Measurements from ENCODE around the gene TAOK1. TPM values are rescaled to one million over a fixed set of nuclear protein-coding genes. Genes with fewer than 3 reads are reported as not detected.

Gene TAOK1
- polyA plus RNA-seq, 2 of the 4 experiments (the other 2 are of a cell fraction) = 18.2 to 46.7 TPM

DNA sequence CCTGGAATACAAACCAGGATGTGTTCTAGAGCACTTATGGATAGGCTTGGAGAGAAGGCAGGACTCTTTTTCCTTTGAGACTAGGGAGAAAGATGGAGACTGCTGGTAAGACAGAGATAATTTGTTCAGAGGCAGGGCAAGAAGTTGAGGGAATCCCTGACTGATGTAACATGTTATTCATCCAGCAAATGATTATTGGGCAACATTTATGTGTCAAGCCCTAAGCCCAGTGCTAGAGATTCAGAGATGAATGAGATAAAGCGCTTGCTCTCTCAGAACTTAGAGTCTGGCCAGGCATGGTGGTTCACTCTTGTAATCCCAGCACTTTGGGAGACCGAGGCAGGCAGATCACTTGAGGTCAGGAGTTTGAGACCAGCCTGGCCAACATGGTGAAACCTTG is 48.4 kb upstream of the TAOK1 start:
- TF ChIP-seq CHD2 (IDR thresholded peaks at IDR 0.05; ENCODE audit: low read length, partially characterized antibody) (no peak), HOXB13 (CRISPR knock-in tag; IDR thresholded peaks at IDR 0.05; ENCODE audit: low read depth) (no peak), FOXS1 (CRISPR knock-in tag; IDR thresholded peaks at IDR 0.05) (no peak), SMC3 (IDR thresholded peaks at IDR 0.05) (no peak), CHD4 (IDR thresholded peaks at IDR 0.05; ENCODE audit: borderline replicate concordance) (no peak), SREBF2 (IDR thresholded peaks at IDR 0.05) (no peak), KDM5A (IDR thresholded peaks at IDR 0.05) (no peak), ZC3H11A (IDR thresholded peaks at IDR 0.05) (no peak), FOSL2 (IDR thresholded peaks at IDR 0.05) (no peak), FOSL2 (CRISPR knock-in tag; IDR thresholded peaks at IDR 0.05) (no peak), NFE2L2 (conservative IDR thresholded peaks at IDR 0.05; ENCODE audit: low read length) (no peak), RCOR1 (IDR thresholded peaks at IDR 0.05; ENCODE audit: low read depth, low read length) (no peak), MAZ (IDR thresholded peaks at IDR 0.05; ENCODE audit: borderline replicate concordance, low read depth, low read length) (no peak)
- TF ChIP-seq, protein P1, sequence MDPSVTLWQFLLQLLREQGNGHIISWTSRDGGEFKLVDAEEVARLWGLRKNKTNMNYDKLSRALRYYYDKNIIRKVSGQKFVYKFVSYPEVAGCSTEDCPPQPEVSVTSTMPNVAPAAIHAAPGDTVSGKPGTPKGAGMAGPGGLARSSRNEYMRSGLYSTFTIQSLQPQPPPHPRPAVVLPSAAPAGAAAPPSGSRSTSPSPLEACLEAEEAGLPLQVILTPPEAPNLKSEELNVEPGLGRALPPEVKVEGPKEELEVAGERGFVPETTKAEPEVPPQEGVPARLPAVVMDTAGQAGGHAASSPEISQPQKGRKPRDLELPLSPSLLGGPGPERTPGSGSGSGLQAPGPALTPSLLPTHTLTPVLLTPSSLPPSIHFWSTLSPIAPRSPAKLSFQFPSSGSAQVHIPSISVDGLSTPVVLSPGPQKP (IDR thresholded peaks at IDR 0.05; ENCODE audit: low read depth, low read length) = no peak
- TF ChIP-seq, protein P2, sequence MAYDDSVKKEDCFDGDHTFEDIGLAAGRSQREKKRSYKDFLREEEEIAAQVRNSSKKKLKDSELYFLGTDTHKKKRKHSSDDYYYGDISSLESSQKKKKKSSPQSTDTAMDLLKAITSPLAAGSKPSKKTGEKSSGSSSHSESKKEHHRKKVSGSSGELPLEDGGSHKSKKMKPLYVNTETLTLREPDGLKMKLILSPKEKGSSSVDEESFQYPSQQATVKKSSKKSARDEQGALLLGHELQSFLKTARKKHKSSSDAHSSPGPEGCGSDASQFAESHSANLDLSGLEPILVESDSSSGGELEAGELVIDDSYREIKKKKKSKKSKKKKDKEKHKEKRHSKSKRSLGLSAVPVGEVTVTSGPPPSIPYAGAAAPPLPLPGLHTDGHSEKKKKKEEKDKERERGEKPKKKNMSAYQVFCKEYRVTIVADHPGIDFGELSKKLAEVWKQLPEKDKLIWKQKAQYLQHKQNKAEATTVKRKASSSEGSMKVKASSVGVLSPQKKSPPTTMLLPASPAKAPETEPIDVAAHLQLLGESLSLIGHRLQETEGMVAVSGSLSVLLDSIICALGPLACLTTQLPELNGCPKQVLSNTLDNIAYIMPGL (CRISPR knock-in tag; IDR thresholded peaks at IDR 0.05; ENCODE audit: borderline replicate concordance) = no peak
- WGBS (ENCODE audit: missing lambda C conversion rate) = 46% methylated on average over 2 of the region's 2 CpGs
- no peak overlapping the region for H3K27ac ChIP-seq
- no peak overlapping the region for H3K4me2 ChIP-seq
- POLR2A ChIA-PET = no interaction called here
- no peaks in the 10 kb centered on the region for H3K9me3 ChIP-seq
- no peak for DNase-seq (ENCODE audit: low read depth in 1 of 2, low spot score in 1 of 2)
- FAIRE-seq = no peak
- ATAC-seq = peak; percentile 50 to 73; a peak in 5 of 6 replicates
- H3K4me3 ChIP-seq = no peak overlapping the region
- H3K4me1 ChIP-seq = no peaks in the 10 kb centered on the region
- CTCF ChIA-PET = interaction anchor here (1.7 kb wide), 1 partner anchor 28 kb away, joined by 5 read pairs; no protein-coding TSS in a partner anchor

DNA sequence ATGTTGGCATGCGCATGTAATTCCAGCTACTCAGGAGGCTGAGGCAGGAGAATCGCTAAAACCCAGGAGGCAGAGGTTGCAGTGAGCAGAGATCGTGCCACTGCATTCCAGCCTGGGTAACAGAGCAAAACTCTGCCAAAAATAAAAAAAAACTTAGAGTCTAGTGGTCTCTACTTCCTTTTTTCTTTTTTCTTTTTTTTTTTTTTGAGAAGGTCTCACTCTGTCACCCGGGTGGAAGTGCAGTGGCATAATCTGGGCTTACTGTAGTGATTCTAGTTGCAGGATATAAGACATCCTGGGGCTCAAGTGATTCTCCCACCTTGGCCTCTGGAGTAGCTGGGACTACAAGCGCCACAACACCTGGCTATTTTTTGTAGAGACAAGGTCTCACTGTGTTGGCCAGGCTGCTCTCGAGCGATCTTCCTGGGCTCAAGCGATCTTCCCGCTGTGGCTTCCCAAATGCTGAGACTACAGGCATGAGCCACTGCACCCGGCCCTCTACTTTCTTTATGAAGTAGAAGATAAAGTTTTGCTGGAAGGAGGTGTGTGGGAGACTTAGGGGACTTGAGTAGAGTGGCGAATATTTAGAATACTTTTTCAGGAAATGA is 47.9 kb upstream of the TAOK1 start:
- ATAC-seq (no peak; a peak in 1 of 6 replicates), FAIRE-seq (no peak), DNase-seq (ENCODE audit: low read depth in 1 of 2, low spot score in 1 of 2) (no peak)
- Histone ChIP-seq H3K27ac (no peak overlapping the region), H3K4me2 (no peak overlapping the region), H3K9me3 (no peaks in the 10 kb centered on the region), H3K4me3 (no peak overlapping the region), H3K4me1 (no peaks in the 10 kb centered on the region)
- CTCF ChIA-PET = interaction anchor here (1.3 to 1.7 kb wide), 2 partner anchors 28 to 52 kb away, joined by 5 to 6 read pairs; no protein-coding TSS in a partner anchor
- POLR2A ChIA-PET = no interaction called here
- no peak for TF ChIP-seq KDM1A (IDR thresholded peaks at IDR 0.05; ENCODE audit: low read depth)
- WGBS (ENCODE audit: missing lambda C conversion rate) = 64% methylated on average over 11 of the region's 11 CpGs

DNA sequence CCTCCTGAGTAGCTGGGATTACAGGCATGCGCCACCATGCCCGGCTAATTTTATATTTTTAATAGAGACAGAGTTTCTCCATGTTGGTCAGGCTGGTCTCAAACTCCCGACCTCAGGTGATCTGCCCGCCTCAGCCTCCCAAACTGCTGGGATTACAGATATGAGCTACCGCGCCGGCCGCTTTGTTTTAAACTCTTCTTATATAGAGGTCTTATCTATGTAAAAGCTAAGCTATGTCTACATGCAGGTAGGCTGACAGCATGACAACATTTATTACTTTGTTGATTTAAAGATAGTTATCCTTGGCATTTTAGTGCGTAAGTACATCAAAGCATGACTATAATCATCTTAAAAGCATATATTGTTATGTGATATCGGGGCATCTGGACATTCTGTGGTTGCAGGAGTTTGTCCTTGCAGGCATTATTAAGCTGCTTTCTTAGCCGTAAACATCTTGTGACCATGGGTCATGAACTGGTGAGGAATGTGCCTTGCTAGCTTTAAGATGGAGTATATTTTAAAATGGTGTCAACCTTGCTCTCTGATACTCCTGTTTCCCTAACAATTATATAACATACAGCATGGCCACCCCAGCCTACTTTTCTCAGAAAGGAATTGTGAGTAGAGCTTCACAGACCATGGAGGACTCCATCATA is 45.8 kb upstream of the TAOK1 start:
- H3K27ac ChIP-seq = no peak overlapping the region
- 78% methylated on average over 11 of the region's 11 CpGs for WGBS (ENCODE audit: missing lambda C conversion rate)
- TF ChIP-seq, protein P3, sequence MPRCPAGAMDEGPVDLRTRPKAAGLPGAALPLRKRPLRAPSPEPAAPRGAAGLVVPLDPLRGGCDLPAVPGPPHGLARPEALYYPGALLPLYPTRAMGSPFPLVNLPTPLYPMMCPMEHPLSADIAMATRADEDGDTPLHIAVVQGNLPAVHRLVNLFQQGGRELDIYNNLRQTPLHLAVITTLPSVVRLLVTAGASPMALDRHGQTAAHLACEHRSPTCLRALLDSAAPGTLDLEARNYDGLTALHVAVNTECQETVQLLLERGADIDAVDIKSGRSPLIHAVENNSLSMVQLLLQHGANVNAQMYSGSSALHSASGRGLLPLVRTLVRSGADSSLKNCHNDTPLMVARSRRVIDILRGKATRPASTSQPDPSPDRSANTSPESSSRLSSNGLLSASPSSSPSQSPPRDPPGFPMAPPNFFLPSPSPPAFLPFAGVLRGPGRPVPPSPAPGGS (IDR thresholded peaks at IDR 0.05) = no peak
- TF ChIP-seq TP53 (CRISPR knock-in tag; IDR thresholded peaks at IDR 0.05) (no peak), RNF2 (IDR thresholded peaks at IDR 0.05; ENCODE audit: borderline replicate concordance, low read depth) (no peak), SMC3 (IDR thresholded peaks at IDR 0.05) (no peak), ZC3H11A (IDR thresholded peaks at IDR 0.05) (no peak), KDM1A (IDR thresholded peaks at IDR 0.05; ENCODE audit: low read depth) (no peak), CHD2 (IDR thresholded peaks at IDR 0.05; ENCODE audit: low read length, partially characterized antibody) (no peak)
- H3K9me3 ChIP-seq = no peaks in the 10 kb centered on the region
- no peak for DNase-seq (ENCODE audit: low read depth in 1 of 2, low spot score in 1 of 2)
- H3K4me3 ChIP-seq = no peak overlapping the region
- H3K4me2 ChIP-seq = no peak overlapping the region
- ChIA-PET POLR2A (interaction anchor here (1.4 kb wide), 1 partner anchor 50 kb away, joined by 4 read pairs; the partner anchor contains the start of gene NUFIP2), CTCF (interaction anchor here (0.7 to 17.6 kb wide), 6 partner anchors 11 to 233 kb away, joined by 3 to 158 read pairs (median 4); no protein-coding TSS in a partner anchor)
- no peaks in the 10 kb centered on the region for H3K4me1 ChIP-seq
- peak; percentile 89 for FAIRE-seq
- no peak for ATAC-seq
